ENCODE measurements around the gene LTBP1. TPM values are rescaled to one million over a fixed set of nuclear protein-coding genes. Genes with fewer than 3 reads are reported as not detected.

LTBP1 gene
- total and polyA plus RNA-seq, 8 donors, result 11.0 to 134 (median 25.6) TPM

DNA sequence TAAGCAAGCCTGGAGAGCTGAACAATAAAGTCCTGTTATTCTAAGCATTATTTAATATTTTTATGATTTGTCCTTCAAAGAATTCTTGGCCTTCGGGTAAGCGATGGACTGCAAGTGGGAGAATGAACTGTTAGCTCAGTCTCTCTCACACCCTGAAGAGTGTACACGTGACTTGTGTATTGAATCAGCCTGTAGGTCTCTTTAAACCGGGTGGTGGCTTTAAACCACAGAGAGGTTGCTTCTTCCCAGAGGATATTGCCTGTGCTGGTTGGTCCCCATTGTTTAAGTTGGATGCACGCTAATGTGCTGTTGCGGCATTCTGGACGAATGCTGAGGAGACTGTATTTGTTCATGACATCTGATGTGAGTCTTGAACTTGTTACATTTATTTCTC lies 183.3 kb downstream of the LTBP1 start:
- H3K27ac ChIP-seq, result no peak overlapping the region
- no peaks in the 10 kb centered on the region for H3K9me3 ChIP-seq
- TF ChIP-seq EP300 (IDR thresholded peaks at IDR 0.05), result no peak
- no peak for TF ChIP-seq POLR2A (IDR thresholded peaks at IDR 0.05)
- TF ChIP-seq, protein P1, sequence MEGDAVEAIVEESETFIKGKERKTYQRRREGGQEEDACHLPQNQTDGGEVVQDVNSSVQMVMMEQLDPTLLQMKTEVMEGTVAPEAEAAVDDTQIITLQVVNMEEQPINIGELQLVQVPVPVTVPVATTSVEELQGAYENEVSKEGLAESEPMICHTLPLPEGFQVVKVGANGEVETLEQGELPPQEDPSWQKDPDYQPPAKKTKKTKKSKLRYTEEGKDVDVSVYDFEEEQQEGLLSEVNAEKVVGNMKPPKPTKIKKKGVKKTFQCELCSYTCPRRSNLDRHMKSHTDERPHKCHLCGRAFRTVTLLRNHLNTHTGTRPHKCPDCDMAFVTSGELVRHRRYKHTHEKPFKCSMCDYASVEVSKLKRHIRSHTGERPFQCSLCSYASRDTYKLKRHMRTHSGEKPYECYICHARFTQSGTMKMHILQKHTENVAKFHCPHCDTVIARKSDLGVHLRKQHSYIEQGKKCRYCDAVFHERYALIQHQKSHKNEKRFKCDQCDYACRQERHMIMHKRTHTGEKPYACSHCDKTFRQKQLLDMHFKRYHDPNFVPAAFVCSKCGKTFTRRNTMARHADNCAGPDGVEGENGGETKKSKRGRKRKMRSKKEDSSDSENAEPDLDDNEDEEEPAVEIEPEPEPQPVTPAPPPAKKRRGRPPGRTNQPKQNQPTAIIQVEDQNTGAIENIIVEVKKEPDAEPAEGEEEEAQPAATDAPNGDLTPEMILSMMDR (IDR thresholded peaks at IDR 0.05), result no peak
- no peak for TF ChIP-seq POLR2AphosphoS5 (IDR thresholded peaks at IDR 0.05)
- no peak overlapping the region for H3K4me3 ChIP-seq
- WGBS, 5 donors, result 72 to 91% (median 89%) methylated on average over 7 of the region's 7 CpGs
- no peaks in the 10 kb centered on the region for H3K27me3 ChIP-seq
- no peaks in the 10 kb centered on the region for H3K36me3 ChIP-seq
- intact Hi-C loops (cut with DNase I; ENCODE audit: low total_unique reads), result no loop called here
- H3K4me1 ChIP-seq, result peaks cover 9 to 23% (median 15%) of the 10 kb centered on the region in 4 donors
- no peak for DNase-seq

DNA sequence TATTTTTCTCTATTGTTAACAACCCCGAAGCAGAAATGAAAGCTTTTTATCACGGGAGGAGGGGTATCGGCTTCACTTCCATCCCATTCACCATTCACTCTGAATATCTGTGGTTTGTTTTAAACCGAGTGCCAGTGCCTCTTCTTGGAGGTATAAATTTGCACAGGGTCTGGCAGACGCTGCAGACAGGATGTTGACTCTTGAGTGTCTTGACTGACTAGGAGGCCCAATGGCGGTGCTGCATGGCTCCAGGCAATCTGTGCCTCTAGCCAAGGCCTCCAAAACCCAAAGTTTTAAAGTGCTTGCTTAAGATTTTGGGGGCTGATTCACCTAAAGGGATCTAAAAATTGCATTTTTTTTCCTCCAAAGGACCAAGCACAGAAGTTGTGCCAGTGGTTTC lies 183.8 kb downstream of the LTBP1 start:
- no peak overlapping the region for H3K4me3 ChIP-seq
- no peaks in the 10 kb centered on the region for H3K27me3 ChIP-seq
- no peak for DNase-seq
- 64 to 75% (median 70%) methylated on average over 6 of the region's 6 CpGs for WGBS, 5 donors
- H3K27ac ChIP-seq, result no peak overlapping the region
- H3K4me1 ChIP-seq, result peaks cover 9 to 23% (median 15%) of the 10 kb centered on the region in 4 donors
- intact Hi-C loops (cut with DNase I; ENCODE audit: low total_unique reads), result no loop called here
- H3K9me3 ChIP-seq, result no peaks in the 10 kb centered on the region
- H3K36me3 ChIP-seq, result no peaks in the 10 kb centered on the region
- TF ChIP-seq EP300 (IDR thresholded peaks at IDR 0.05), result no peak
- TF ChIP-seq POLR2AphosphoS5 (IDR thresholded peaks at IDR 0.05), result no peak
- no peak for TF ChIP-seq POLR2A (IDR thresholded peaks at IDR 0.05)
- TF ChIP-seq, protein P1 (IDR thresholded peaks at IDR 0.05), result no peak

DNA sequence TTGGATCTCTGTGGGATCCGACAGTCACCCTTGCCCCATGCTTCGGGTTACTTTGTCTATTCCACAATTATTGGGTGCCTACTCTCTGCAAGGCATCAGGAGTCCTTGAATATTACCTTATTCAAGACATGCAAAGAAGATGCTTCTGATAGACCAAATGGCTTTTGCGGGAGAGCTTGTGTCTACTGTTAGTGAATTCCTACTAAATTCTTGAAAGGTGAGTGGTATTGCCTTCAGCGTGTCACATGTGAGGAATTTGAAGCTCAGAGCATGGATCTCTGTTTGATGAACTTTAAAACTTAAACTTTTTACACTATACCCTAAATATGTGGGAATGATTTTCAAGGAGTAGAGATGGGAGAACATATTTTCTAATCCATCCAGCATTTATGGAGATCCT lies 184.4 kb downstream of the LTBP1 start:
- peaks cover 9 to 27% (median 15%) of the 10 kb centered on the region in 4 donors for H3K4me1 ChIP-seq
- H3K9me3 ChIP-seq, result no peaks in the 10 kb centered on the region
- DNase-seq, result no peak
- H3K27ac ChIP-seq, result no peak overlapping the region
- 91 to 100% (median 96%) methylated on average over 4 of the region's 4 CpGs for WGBS, 5 donors
- H3K36me3 ChIP-seq, result no peaks in the 10 kb centered on the region
- TF ChIP-seq EP300 (IDR thresholded peaks at IDR 0.05) (no peak), POLR2A (IDR thresholded peaks at IDR 0.05) (no peak)
- H3K4me3 ChIP-seq, result no peak overlapping the region
- H3K27me3 ChIP-seq, result no peaks in the 10 kb centered on the region
- intact Hi-C loops (cut with DNase I; ENCODE audit: low total_unique reads), result no loop called here

DNA sequence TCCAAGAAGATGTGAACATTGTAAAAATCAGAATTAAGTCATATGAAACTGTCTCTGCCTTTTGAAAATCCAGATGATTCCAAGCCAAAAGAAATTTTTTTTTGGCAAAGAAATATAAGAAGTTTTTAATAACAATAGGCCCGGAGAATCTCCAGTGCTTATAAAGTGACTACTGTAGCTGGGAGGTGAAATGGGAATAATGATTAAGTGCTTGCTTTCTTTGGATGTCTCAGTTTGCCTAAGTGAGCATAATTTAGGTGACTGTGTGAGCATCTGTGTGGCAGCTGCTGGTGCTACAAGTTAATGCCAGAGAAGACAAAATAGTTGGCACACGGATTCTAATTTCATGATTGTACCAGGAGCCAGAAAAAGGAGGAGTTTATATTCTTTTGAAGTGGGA lies 185.0 kb downstream of the LTBP1 start:
- Histone ChIP-seq H3K27me3 (no peaks in the 10 kb centered on the region), H3K27ac (peak overlapping the region in 1 of 5 donors; percentile 2), H3K36me3 (no peaks in the 10 kb centered on the region), H3K4me1 (peaks cover 9 to 34% (median 15%) of the 10 kb centered on the region in 4 donors), H3K4me3 (no peak overlapping the region), H3K9me3 (no peaks in the 10 kb centered on the region)
- DNase-seq, result no peak
- intact Hi-C loops (cut with DNase I; ENCODE audit: low total_unique reads), result no loop called here
- 27 to 44% (median 36%) methylated on average over 2 of the region's 2 CpGs for WGBS, 5 donors
- TF ChIP-seq EP300 (IDR thresholded peaks at IDR 0.05) (no peak), POLR2AphosphoS5 (IDR thresholded peaks at IDR 0.05) (no peak)
- TF ChIP-seq, protein P1 (IDR thresholded peaks at IDR 0.05), result no peak

DNA sequence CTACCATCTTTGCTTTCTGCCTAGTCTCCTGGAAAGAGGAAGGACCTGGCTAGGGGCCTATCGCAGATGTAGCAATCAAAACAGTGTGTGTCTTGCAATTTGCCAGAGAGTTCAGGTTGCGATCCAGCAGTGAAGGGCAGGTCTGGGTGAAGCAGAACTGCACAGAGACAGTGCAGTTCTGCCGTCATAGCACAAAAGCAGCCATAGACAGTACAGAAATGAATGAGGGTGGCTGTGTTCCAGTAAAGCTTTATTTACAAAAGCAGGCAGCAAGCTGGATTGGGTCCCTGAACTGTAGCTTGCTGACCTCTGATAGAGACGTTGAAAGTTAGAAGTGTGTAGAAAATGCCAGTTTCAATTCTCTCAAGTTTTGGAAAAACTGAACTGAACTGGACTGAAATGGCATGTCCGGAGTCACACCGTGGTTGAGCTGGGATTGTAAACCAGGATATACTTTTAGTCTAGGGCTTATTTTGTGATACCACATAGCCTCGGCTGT lies 186.8 kb downstream of the LTBP1 start:
- H3K27ac ChIP-seq, result peak overlapping the region; percentile 7 to 87 (median 79)
- no peaks in the 10 kb centered on the region for H3K27me3 ChIP-seq
- H3K4me1 ChIP-seq, result peaks cover 9 to 34% (median 15%) of the 10 kb centered on the region in 4 donors
- intact Hi-C loops (cut with DNase I; ENCODE audit: low total_unique reads), result no loop called here
- no peaks in the 10 kb centered on the region for H3K9me3 ChIP-seq
- peak in 1 of 2 donors; percentile 42 for DNase-seq
- H3K4me3 ChIP-seq, result peak overlapping the region in 2 of 4 donors; percentile 40 to 43
- H3K36me3 ChIP-seq, result no peaks in the 10 kb centered on the region
- WGBS, 5 donors, result 26 to 52% (median 34%) methylated on average over 7 of the region's 7 CpGs
- TF ChIP-seq POLR2AphosphoS5 (IDR thresholded peaks at IDR 0.05), result no peak
- TF ChIP-seq EP300 (IDR thresholded peaks at IDR 0.05), result peak; percentile 34
- TF ChIP-seq, protein P1 (IDR thresholded peaks at IDR 0.05), result no peak
- no peak for TF ChIP-seq POLR2A (IDR thresholded peaks at IDR 0.05)
